Epidermal melanocyte (primary cell): ENCODE measurements around the gene CBFA2T3.
"Not testable (repeated sequence)": the region's sequence is repeated elsewhere in the genome, so short reads cannot be mapped to it uniquely, and the experiment has no call there.

ENCODE experiments used
- DNase-seq: peaks from one replicate; pipeline ENCODE4 v3.0.0; 2011; ENCODE audit warnings: low spot score; ENCODE audit not compliant: insufficient read length

Gene CBFA2T3

DNA sequence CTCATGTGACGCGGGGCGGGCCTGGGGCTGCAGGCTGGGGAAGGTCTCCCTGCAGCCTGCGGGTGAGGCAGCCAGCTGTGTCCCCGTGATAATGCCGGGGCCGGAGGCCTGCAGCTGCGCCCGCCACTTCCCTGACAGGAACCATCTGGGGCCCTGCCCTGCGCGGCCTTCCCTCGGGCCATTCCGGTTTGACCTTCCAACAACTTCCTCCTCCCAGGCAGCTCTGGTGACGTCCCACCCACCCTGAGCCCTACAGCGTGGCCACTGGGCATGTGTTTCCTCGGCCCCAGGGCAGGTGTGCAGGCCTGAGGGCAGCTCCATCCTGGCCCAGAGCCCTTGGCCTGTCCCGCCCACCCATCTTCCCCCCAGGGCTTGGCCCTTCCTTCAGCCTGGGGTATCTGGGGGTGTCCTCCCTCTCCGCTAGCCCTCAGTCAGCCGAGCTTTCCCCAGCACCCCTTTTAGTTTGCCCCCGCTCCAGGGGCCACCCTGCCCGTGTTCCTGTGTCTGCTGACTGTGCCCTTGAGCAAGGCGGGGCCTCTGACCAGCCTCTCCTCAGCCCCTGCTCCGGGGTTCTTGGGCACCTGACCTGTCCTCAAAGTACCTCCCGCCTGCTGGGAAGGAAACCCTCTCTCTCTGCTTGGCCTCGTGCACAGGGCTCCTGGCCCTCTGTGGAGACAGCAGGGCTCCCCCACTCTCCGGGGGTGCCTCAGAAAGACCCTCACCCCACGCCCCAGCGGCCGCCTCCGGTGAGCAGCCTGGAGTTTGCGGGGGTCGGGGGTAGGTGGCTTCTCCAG, at the start of gene CBFA2T3:
TSS of gene CBFA2T3 (minus strand) at position 190 of the 794 bp plus-strand sequence. CDS start 400 bp downstream, outside the sequence.
- peak; percentile 54 for DNase-seq

DNA sequence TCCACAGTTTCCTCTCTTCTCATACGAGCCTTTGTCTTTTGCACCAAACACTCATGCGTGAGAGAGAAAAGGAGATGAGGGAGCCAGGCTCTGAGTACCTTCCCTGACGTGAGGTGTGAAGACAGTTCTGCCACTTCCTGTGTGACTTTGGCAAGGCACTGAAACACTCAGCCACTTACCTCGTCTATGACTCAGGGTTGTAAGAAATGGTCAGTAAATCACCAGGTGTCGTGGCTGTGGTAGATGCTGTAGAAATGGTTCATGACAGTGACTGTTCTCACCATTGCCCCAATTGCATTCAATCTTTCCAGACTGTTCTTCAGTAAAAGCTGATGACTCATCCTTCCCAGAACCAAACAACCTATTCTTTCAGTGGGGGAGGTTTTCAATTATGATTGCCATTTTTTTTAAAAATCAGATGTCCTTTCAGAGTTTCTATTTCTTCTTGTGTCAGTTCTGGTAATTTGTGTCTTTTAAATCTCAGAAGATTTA, 49.2 kb upstream of the CBFA2T3 start:
- DNase-seq = no peak

DNA sequence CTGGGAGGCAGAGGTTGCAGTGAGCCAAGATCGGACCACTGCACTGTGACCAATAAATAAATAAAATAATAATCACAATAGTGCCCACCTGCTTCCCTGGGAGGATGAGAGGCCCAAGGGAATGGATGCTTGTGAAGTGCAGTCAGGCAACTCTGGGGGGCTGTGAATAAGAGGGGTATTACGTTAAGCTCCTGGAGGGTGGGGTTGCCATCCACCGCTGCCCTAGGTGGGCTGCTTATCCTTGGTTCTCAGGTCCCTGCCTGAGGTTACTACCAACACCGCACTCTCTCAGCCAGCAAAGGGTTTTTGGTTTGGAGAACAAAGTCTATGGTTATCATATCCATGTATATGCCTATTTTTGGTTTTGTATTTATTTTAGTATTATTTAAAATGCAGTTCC, 48.6 kb upstream of the CBFA2T3 start:
- no peak for DNase-seq

DNA sequence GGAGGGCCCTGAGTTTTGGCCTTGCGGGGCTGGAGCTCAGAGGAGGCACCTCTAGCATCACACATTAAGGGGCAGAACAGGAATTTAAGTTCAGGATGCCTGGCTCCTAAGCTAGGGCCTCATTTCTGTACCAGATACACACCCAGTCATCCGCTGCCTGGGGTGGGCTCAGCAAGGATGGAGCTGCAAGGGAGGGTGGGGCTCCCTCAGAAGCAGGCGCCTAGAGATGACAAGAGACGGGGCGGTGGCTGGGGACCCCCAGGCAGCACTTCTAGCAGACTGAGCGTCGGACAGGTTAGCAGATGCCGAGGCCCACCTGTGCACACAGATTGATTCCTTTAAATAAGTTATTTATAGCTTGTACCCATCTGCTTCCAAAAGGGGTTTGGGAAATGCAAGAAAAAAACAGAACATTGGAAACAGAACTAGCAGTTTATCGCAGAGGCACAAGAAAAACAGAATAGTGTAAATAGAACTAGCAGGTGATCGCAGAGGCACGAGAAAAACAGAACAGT, 47.6 kb upstream of the CBFA2T3 start:
- no peak for DNase-seq

DNA sequence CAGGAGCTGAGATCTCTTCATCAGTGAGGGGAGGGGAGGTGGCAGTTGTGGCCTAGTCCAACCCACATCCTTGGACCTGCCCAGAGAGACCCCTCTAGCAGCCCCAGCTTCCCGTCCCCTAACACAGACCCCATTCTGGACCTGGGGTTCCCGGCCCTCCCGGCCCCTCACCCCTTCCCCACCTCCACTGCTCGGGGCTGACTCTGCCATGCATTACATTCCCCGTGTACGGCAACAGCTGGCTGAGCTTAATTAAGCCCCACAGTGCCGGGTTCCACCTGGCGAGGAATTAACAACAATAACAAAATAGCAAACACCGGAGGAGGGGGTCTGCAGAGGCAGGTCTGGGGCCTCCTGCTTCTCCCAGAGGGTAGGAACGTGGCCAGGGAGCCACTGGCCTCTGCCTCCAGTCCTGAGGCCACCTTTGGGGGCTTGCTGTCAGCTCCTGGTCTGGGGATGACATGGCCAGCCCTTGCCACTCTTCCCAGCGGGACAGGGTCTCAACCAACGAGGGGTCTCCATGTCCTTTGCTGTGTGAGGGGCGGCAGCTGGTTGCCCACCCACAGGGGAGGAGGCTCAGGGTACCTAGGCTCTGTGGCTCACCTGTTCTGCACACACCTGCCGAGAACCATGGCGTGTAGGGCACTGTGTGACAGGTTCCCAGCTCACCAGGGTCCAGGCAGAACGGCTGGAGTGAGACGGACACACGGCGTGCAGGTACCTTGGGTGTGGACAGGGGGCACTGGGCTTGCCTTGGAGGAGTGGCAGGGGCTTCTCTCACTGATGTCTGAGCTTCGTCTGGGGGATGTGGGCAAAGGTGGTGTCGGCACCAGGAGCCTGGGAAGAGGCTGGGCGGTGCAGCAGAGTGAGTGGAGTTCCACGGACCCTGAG, 46.9 kb upstream of the CBFA2T3 start:
- no peak for DNase-seq

DNA sequence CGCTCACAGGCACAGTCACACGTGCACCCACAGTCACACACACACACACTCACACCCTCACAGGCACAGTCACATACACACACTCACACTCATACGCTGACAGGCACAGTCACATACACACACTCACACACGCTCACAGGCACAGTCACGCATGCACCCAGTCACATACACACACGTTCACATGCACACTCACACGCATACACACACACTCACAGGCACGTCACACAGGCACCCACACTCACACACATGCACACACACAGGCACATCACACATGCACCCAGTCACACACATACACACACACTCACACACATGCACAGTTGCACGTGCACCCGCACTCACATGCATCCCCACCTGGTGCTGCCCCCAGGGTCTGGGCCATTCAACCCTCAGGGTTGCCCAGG, 46.1 kb upstream of the CBFA2T3 start:
- DNase-seq = no peak

DNA sequence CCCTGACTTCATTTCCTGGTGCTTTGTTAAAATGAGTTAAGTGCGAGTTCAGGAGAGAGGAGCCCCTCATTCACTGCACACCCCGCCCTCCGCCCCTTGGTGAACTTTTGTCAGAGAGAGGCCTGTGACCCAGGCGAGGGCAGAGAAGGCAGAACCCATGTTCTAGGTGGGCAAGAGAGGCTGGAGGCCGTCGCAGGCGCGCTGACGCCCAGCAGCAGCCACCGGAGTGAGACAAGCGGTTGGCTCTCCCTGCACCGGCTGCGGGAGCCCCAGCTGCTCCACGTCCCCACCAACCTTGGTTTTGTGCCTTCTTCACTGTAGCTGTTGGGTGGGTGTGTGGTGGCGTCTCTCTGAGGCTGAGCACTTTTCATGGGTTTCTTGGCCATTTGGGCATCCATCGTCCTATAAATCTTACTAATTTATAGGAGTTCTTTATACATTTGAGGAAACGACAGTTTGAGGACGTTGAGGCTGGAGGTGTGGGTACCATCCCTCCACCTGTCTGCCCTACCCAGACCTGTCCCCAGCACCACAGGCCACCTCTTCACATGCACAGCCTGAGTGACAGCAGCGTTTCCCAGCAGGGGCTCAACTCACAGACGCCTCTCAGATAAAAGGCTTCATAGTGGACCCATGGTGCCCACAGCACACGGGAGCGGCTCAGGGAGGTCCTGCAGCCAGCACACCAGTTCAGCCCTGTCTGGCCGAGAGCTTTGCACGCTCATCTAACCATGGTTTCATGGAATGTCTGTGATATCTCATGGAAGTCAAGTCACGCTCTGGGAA, 45.2 kb upstream of the CBFA2T3 start:
- no peak for DNase-seq

DNA sequence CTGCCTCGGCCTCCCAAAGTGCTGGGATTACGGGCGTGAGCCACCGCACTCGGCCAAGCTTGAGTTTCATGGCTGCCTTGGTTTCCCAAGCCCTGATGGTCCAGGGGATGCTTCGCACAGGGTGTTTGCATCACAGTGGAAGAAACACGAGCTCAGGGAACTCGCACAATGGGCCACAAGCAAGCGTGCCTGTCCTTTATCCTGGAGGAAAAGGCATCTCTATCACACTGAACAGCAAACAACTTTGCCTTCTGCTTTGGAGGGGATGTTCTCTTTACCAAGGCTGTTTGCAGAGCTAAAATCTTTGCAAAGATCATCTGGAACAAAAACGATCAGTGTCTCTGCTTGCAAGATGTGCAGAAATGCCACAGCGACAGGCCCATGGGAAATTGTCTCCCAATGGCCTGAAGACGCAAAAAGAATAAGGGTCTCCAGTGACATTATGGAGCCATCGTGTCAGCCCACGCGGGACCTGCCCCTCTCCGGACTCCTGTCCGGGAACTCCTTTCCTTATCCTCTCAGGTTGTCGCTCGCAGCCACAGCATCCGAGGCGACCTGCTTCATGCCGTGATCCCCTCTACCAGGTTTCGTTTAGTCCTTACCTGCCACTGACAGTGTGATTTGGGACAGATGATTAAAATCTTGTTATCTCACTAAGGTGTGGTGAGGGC, 44.1 kb upstream of the CBFA2T3 start:
- no peak for DNase-seq

DNA sequence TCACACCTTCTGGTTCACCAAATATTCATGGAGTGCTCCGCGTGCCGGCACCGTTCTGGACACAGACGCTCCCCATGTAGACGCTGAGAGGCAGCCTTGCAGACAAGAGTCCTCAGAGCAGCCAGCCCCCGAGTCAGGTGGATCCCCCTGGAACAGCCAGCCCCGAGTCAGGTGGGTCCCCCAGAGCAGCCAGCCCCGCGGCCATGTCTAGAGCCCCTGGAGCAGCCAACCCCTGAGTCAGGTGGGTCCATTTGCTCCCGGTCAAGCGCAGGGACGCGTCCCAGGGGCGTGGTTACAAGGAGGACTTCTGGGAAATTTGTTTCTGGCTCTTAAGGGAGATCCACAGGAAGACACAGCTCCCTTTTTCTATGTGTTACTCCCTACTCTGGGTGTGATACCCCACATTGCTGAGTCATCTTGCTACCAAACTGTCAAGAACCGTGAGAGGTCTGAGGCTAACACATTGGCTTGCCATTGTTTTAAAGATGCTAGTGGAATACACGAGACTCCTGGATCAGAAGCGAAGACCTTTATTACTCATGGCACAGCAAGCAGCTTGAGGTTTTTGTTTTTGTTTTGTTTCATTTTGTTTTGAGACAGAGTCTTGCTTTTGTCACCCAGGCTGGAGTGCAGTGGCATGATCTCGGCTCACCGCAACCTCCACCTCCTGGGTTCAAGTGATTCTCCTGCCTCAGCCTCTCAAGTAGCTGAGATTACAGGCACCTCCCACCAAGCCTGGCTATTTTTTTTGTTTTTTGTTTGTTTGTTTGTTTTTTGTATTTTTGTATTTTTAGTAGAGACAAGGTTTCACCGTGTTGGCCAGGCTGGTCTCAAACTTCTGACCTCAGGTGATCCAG, 43.3 kb upstream of the CBFA2T3 start:
- DNase-seq = no peak

DNA sequence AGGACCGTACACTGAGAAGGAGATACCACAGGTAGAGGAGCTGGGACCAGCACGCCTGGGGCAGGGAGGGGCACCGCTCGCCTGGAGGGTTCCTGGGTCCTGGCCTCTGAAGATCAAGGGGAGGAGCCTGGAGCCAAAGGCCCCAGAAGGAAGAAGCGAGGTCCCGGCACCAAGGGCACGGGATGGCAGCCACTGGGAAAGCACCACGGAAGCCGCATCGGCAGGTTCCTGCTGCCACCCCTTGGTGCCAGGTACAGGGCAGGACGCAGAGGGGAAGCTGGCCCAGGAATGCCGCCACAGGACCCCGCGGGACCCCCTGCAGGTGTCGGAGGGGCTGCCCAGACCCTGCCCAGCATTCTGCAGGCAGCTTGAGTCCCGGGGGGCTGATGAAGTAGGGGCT, 42.5 kb upstream of the CBFA2T3 start:
- DNase-seq = no peak

DNA sequence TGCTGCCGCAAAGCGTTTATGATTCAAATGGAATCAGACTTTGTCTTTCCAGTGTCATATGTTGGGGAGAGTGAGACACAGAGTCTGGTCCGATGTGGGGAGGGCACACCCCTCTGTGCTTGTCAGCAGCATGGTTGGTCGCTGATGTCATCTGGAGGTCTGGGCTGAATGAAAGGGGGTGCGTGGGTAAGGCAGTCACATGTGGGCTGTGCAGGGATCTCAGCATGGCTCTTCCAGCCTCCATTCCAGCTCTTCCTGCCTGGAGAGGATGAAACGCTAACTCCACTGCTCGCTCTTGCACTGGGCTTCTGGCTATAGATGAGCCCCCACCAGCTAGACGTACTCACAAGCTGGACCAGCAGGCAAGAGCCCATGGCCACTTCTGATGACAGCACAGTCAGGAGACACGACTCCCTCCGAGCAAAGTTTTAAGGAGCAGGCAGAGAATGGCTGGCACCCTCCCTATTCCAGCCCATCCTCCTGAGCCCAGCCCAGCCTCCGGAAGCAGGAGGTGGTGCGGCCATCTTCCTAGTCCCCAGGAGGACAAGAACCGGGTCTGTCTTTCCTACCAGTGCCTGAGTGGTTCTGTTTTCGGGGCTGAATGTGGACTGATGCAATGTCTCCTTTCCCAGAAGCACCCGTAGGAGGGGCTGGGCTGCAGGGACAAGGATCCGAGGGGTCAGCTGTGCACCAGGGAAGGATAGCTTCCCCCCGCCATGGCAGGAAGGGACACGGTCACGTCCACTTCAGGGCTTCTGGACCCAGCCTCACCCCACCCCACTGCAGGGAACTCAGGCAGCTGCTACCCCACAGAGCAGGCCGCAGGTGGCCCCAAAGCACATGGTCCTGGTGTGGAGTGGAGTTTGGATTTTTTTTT, 41.5 kb upstream of the CBFA2T3 start:
- no peak for DNase-seq

DNA sequence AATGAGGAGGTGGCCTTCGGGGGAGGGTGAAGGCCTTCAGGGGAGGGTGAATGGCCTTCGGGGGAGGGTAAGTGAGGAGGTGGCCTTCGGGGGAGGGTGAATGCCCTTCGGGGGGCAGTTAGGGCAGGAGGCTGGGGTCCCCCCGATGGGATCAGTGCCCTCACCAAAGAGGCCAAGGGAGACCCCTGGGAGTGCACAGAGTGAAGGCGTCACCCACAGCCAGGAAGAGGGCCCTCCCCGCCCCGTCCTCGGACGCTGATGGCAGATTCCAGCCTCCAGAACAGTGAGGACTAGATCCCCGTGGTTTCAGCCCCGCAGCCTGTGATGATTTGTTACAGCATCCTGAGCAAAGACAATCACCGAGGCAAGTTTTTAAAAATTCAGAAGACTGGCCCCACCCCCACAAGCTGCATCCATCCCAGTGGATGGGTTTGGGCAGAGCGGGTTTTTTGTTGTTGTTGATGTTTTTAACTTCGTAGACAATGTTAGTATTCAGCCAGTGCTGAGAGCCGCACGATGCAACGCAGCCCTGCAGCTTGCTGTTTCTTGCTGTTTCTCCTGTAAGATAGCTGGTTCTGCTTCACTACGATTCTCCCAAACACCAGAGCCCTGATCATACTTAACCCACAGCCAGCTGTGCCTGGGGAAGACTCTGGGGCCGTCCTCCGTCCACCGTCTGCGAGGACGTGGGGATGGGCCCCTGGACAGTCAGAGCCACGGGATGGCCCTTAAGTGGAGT, 40.7 kb upstream of the CBFA2T3 start:
- DNase-seq = no peak

DNA sequence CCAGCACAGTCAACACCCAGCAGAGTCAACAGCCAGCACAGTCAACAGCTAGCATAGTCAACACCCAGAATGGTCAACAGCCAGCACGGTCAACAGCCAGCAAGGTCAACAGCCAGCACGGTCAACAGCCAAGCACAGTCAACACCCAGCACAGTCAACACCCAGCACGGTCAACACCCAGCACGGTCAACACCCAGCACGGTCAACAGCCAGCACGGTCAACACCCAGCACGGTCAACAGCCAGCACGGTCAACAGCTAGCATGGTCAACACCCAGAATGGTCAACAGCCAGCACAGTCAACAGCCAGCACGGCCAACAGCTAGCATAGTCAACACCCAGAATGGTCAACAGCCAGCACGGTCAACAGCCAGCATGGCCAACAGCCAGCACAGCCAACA, 39.6 kb upstream of the CBFA2T3 start:
- DNase-seq = not testable (repeated sequence)

DNA sequence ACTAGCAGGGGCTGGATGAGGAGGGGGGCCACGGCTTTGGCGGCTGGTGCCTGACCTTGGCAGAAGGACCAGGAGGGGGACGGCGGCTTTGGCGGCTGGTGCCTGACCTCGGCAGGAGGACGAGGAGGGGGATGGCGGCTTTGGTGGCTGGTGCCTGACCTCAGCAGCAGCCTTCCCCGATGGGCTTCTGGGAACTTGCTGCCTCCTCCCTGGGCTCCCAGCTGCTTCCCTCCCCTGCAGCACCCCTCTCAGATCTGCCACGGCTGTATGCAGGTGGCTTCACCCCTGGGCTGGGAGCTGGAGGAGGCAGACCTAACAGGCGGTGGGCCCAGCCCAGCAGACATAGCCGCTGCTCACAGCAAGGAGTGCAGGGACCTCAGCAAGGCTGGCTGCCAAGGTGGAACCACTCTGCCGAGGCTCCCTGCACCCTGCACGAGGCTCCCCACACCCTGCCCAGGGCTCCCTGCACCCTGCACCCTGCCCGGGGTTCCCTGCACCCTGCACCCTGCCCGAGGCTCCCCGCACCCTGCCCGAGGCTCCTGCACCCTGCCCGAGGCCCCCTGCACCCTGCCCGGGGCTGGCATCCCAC, 38.4 kb upstream of the CBFA2T3 start:
- no peak for DNase-seq

DNA sequence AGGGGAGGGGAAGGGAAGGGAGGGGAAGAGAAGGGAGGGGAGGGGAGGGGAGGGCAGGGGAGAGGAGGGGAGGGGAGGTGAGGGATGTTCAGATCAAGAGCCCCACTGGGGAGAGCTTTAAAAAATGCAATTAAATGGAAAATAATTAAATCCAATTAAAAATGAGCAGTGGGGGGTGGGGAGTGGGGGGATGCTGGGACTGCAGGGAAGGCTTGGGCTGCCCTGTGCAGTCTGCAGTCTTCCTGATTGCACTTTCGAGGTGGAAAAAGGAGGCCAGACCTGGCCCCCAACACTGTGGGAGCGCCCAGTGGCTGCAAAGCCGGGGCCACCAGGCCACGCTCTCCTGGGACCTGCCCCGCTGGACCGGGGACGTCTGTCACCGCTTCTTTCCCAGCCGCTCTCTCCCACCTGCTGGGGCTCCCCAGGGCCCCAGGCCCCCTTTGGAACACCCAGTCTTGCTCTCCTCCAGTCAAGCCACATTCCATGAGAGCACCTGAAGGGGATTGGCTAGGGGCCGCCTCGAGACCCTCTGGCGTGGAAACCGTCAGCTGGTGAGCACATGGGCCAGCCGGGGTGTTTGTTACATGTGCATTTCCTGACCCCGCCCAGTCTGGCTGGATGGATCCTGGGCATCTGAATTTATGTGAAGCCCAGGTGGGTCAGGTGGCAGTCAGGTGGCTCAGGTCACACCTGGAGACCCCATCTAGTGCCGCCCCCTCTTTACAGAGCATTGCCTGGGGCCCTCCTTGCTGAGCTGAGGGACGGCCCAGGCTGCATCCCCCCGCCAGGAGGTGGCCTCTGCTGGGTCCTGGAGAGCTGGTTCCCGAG, 37.6 kb upstream of the CBFA2T3 start:
- no peak for DNase-seq

DNA sequence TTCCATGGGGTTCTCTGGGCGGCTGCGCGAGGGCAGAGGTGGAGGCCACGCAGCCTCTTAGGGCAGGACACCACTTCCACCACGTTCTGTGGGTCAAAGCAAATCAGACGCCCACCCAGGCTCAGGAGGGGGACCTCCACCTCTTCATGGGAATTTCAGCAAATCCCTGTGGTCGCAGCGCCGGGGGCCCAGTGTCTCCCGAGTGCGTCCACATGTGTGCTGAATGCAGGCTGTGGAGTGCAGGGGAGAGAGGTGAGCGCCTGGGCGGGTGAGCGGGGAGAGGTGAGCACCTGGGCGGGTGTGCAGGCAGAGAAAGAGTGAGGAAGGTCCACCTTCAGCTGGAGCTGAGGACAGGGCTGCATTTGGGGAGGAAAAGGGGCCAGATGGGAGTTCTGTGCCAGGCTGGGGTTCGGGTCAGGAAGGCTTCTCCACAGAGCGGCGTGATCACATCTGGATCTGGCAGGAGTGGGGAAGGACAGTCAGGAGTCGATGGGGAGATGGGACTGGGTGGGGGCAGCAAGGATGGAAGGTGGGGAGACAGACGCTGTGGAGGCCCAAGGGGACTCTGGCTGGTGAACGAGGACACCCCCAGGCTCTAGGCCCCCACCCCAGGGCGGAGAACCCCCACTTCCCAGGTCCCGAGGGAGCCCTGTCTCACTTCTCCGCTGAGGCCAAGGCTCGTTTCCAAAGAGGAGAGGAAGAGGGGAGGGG, 36.8 kb upstream of the CBFA2T3 start:
- no peak for DNase-seq
